Sigmoid colon (tissue), 4 donors: ENCODE measurements around the gene PNPLA2.

Experiments
- EP300 ChIP-seq, 4 donors: sonication (generic); formaldehyde crosslinking; IDR thresholded peaks; one replicate each; pipeline ENCODE4 v1.6.1; 2017; ENCODE audit warnings: antibody characterized with exemption in 4 of 4
- POLR2A ChIP-seq, 2 donors: fragments of 450-650 bp; IDR thresholded peaks; one replicate each; pipeline ENCODE4 v1.6.1; 2016; ENCODE audit warnings: antibody characterized with exemption in 2 of 2, mild to moderate bottlenecking in 2 of 2, moderate library complexity in 2 of 2
- POLR2AphosphoS5 ChIP-seq, 4 donors: sonication (generic); formaldehyde crosslinking; IDR thresholded peaks; one replicate each; pipeline ENCODE4 v1.6.1; 2017; ENCODE audit warnings: antibody characterized with exemption in 4 of 4
- TF ChIP-seq, protein P1 (sequence below), 4 experiments: fragments of 450-650 bp in 3 of 4; fragments of 200-600 bp in 1 of 4; IDR thresholded peaks; one replicate each; pipeline ENCODE4 v1.5.1; 2016 to 2019; ENCODE audit warnings: antibody characterized with exemption in 4 of 4, mild to moderate bottlenecking in 3 of 4, moderate library complexity in 2 of 4

DNA sequence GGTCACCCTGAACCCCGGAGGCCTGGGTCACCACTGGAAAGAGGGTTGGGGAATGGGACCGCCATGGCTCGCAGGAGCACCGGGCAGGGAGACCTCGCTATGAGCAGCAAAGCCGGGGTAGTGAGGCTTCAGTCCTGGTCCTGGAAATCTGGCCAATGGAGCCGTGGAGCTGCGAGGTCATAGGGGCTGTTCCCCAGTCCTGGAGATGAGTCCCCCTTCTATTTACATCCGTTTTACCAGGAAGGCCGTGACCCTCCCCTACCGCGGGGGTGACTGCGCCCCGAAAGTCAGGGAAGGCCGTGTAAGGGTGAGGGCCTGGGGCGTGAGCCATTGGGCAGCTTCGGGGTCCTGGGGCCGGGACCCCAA lies 14.1 kb upstream of the PNPLA2 start:
- TF ChIP-seq, protein P1, sequence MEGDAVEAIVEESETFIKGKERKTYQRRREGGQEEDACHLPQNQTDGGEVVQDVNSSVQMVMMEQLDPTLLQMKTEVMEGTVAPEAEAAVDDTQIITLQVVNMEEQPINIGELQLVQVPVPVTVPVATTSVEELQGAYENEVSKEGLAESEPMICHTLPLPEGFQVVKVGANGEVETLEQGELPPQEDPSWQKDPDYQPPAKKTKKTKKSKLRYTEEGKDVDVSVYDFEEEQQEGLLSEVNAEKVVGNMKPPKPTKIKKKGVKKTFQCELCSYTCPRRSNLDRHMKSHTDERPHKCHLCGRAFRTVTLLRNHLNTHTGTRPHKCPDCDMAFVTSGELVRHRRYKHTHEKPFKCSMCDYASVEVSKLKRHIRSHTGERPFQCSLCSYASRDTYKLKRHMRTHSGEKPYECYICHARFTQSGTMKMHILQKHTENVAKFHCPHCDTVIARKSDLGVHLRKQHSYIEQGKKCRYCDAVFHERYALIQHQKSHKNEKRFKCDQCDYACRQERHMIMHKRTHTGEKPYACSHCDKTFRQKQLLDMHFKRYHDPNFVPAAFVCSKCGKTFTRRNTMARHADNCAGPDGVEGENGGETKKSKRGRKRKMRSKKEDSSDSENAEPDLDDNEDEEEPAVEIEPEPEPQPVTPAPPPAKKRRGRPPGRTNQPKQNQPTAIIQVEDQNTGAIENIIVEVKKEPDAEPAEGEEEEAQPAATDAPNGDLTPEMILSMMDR (IDR thresholded peaks at IDR 0.05) = no peak
- no peak for TF ChIP-seq POLR2AphosphoS5 (IDR thresholded peaks at IDR 0.05)
- TF ChIP-seq POLR2A (IDR thresholded peaks at IDR 0.05) = no peak
- TF ChIP-seq EP300 (IDR thresholded peaks at IDR 0.05) = no peak
